ENCODE data around the gene RNF19B. TPM values are rescaled to one million over a fixed set of nuclear protein-coding genes. Genes with fewer than 3 reads are reported as not detected.

Gene RNF19B
- total and polyA plus RNA-seq, 2 of the 13 experiments (the other 11 are each of a cell fraction or from before 2014, with no cell fraction given) = 15.3 to 22.5 TPM

DNA sequence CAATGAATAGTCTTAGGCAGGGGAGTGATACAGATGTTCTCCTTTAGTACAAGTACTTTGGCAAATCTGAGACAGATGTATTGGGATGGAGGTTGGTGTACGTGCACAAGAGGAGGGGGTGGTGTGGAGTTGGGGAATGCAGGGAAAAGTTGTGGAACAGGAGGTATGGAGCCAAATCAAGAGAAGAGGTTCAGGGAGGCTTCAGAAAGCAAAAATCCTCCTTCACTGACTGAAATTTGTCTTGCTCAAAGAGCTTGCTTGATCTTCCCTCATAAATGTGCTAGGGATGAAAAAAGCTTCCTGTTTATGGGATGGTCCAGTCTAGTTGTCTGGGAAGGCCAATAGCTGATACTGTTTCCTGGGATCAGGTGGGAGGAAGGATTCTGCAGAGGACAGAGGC, 5.8 kb downstream of the RNF19B start:
- intact Hi-C loops (cut with micrococcal nuclease; ENCODE audit: unreplicated experiment) = no loop called here
- Histone ChIP-seq H3K27me3 (ENCODE audit: control insufficient read depth in 1 of 2, insufficient read depth in 2 of 2, low read length in 2 of 2) (no peaks in the 10 kb centered on the region; a peak in 1 of 5 replicates), H3K4me2 (ENCODE audit: low read depth, low read length) (no peak overlapping the region), H3K4me3 (replicated peaks in 1 of 3; ENCODE audit: insufficient read depth in 1 of 3, low read depth in 2 of 3, low read length in 3 of 3) (no peak overlapping the region), H3K36me3 (replicated peaks in 1 of 2; ENCODE audit: control insufficient read depth in 1 of 2, insufficient read depth in 2 of 2, low read length in 2 of 2) (no peaks in the 10 kb centered on the region; a peak in 1 of 5 replicates), H3K4me1 (ENCODE audit: insufficient read depth, low read length) (peaks cover 24% of the 10 kb centered on the region), H3K79me2 (ENCODE audit: insufficient read depth, low read length) (peaks cover 84% of the 10 kb centered on the region), H3K9ac (ENCODE audit: insufficient read depth, low read depth, low read length) (no peak overlapping the region), H2AFZ (ENCODE audit: low read length) (no peak overlapping the region), H3K9me3 (ENCODE audit: low read length) (no peaks in the 10 kb centered on the region), H4K20me1 (ENCODE audit: insufficient read depth, low read length) (peaks cover 8% of the 10 kb centered on the region; the same call in 1 of the 2 replicates), H3K27ac (ENCODE audit: extremely low read length, insufficient read depth, low read length) (no peak overlapping the region)
- WGBS (ENCODE audit: low lambda C conversion rate) = 100% methylated on average over 1 of the region's 1 CpG
- no peak for TF ChIP-seq ZNF768 (CRISPR knock-in tag; IDR thresholded peaks at IDR 0.05)
- no peak for TF ChIP-seq ZNF724P (CRISPR knock-in tag; IDR thresholded peaks at IDR 0.05; ENCODE audit: borderline replicate concordance)
- TF ChIP-seq ZNF121 (CRISPR knock-in tag; IDR thresholded peaks at IDR 0.05) = no peak
- no peak for TF ChIP-seq JDP2 (CRISPR knock-in tag; IDR thresholded peaks at IDR 0.05; ENCODE audit: borderline replicate concordance)
- TF ChIP-seq HDAC2 (CRISPR knock-in tag; IDR thresholded peaks at IDR 0.05) = no peak
- no peak for TF ChIP-seq AGO1 (IDR thresholded peaks at IDR 0.05; ENCODE audit: low read depth, low read length, poor library complexity, severe bottlenecking)
- TF ChIP-seq SALL1 (CRISPR knock-in tag; IDR thresholded peaks at IDR 0.05) = no peak
- TF ChIP-seq ZNF614 (CRISPR knock-in tag; IDR thresholded peaks at IDR 0.05; ENCODE audit: borderline replicate concordance) = no peak
- no peak for TF ChIP-seq ZNF879 (CRISPR knock-in tag; IDR thresholded peaks at IDR 0.05)
- TF ChIP-seq POLR2AphosphoS2 (IDR thresholded peaks at IDR 0.05; ENCODE audit: low read depth, low read length) = no peak
- TF ChIP-seq, protein P1, sequence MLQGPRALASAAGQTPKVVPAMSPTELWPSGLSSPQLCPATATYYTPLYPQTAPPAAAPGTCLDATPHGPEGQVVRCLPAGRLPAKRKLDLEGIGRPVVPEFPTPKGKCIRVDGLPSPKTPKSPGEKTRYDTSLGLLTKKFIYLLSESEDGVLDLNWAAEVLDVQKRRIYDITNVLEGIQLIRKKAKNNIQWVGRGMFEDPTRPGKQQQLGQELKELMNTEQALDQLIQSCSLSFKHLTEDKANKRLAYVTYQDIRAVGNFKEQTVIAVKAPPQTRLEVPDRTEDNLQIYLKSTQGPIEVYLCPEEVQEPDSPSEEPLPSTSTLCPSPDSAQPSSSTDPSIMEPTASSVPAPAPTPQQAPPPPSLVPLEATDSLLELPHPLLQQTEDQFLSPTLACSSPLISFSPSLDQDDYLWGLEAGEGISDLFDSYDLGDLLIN (CRISPR knock-in tag; IDR thresholded peaks at IDR 0.05; ENCODE audit: borderline replicate concordance) = no peak
- no peak for TF ChIP-seq RAD21 (CRISPR knock-in tag; IDR thresholded peaks at IDR 0.05)
- TF ChIP-seq RNF2 (conservative IDR thresholded peaks at IDR 0.05; ENCODE audit: low read depth) = no peak
- TF ChIP-seq, protein P2, sequence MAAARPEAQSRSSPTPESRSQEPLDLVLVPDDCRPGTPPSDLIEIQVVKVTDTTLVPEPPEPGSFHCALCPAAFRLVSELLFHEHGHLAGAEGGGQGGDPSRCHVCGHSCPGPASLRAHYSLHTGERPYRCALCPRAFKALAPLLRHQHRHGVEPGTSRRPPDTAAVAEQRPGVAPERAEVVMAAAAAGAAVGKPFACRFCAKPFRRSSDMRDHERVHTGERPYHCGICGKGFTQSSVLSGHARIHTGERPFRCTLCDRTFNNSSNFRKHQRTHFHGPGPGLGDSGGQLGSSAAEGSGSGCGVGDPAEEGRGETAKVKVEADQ (CRISPR knock-in tag; IDR thresholded peaks at IDR 0.05; ENCODE audit: borderline replicate concordance) = no peak
- no peak for TF ChIP-seq ZNF644 (CRISPR knock-in tag; IDR thresholded peaks at IDR 0.05; ENCODE audit: low read depth)
- no peak for TF ChIP-seq PHF20 (CRISPR knock-in tag; IDR thresholded peaks at IDR 0.05)
- ATAC-seq (no peak), DNase-seq (ENCODE audit: low spot score) (no peak), FAIRE-seq (no peak)
- in situ Hi-C loops (cut with HindIII; ENCODE audit: extremely low pct_ligation_motif_present, low pct_unique_long_range_greater_than_20kb) = no loop called here
- CTCF ChIA-PET (ENCODE audit: low intra/inter-chr PET ratio, low total read pairs) = no interaction called here
- no TSS peak for BruUV-seq (replicated peaks)
- POLR2A ChIA-PET = interaction anchor here (0.7 kb wide), 1 partner anchor 46 kb away, joined by 3 read pairs; no protein-coding TSS in a partner anchor
